Activated naive CD4-positive, alpha-beta T cell treated with Interleukin-2 at 50 U/mL for 16 hours (primary cell): ENCODE data around the gene FLVCR1.

ENCODE experiments used
- DNase-seq: peaks from one replicate; pipeline ENCODE4 v3.0.0-alpha.2; 2020

Gene FLVCR1

DNA sequence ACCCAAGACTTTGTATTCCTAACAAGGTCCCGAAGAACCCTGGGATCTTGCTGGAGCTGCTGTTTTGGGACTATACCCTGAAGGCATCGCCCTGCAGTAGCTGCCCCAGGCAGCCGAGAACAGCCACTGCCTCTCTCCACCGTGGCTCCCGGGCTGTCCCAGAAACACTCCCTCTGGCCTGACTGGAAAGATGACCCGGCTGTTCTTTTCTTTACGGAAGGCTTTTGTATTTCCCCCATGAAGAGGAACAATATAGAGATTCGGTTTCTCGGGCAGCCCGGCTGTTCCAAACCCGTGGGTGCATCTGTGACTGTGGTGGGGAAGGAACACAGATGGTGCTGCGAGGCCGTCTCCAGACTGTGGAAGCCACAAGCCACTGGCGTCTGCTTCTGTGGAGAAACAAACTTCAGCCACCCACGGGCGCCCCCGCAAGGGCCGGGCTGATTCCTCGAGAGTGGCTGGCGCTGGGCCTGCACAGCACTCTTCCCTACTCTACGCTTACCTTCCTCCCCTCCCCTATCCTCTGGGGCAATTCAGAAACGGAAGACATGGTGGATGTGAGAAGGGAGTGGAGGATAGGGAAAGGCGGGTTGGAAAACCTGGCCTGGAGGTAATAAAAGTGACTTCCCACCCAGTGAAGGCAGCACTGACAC is 58.5 kb downstream of the FLVCR1 start:
- no peak for DNase-seq

DNA sequence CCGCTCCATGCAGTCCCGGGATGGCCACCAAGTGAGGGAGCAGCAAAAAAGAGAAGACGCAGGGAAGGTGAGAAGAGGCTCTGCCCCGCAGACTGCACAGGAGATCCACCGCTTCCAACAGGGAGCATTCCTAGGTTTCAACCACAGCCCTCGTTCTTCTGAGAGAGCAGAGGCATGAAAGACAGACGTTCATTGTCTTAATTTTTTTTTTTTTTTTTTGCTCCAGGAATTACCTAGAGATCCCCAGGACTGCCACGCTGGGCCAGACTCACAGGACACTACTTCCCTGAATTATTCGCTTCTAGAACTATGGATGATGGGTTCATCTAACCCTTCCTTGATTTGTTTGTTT is 59.0 kb downstream of the FLVCR1 start:
- DNase-seq, result no peak

- no peak for DNase-seq
Observed at GRCh38 chr1:212917858-212918257, 59.8 kb downstream of the FLVCR1 start.

GRCh38 chr1:212918824-212919223 is 60.7 kb downstream of the FLVCR1 start:
- DNase-seq, result no peak

DNA sequence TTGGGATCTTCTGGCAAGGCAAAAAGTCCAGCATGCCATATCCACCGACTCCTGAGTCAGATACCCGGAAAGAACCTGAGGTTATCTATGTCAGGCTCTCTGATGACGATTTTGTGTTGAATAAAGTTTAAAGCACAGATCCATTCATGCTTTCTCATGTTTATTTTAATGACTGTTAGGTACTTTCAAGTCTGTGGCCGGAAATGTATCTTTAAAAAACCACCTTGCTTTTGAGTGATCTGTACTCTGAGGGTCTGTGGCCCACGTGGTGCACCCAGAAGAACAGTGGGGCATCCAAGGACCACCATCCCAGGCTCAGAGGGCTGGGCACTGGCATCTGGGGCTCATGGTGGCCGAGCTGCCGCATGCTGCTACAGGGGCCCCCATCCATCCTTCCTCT is 62.2 kb downstream of the FLVCR1 start:
- DNase-seq, result no peak

DNA sequence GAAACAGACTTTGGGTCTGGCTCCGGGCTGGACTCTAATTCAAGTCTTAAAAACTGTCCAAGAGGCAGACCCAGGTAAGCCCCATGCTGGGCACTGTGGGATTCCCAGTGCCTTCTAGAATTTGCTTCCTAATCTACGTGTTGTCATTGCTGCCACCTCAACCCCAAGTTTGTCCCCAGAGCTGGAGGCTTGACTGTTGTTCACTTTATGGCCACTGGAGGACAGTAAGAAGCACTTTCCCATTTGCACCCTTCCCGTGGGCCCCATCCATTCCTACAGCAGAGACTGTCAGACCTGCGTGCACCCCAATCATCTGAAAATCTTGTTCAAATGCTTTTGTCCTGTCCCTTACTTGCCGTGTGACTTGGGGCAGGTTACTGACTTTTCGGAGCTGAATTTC is 62.8 kb downstream of the FLVCR1 start:
- no peak for DNase-seq

- no peak for DNase-seq
Observed at GRCh38 chr1:212922016-212922415, 63.9 kb downstream of the FLVCR1 start.

GRCh38 chr1:212926372-212926771 is 68.3 kb downstream of the FLVCR1 start:
- no peak for DNase-seq

- no peak for DNase-seq
Observed at GRCh38 chr1:212928323-212929291, 70.5 kb downstream of the FLVCR1 start.

DNA sequence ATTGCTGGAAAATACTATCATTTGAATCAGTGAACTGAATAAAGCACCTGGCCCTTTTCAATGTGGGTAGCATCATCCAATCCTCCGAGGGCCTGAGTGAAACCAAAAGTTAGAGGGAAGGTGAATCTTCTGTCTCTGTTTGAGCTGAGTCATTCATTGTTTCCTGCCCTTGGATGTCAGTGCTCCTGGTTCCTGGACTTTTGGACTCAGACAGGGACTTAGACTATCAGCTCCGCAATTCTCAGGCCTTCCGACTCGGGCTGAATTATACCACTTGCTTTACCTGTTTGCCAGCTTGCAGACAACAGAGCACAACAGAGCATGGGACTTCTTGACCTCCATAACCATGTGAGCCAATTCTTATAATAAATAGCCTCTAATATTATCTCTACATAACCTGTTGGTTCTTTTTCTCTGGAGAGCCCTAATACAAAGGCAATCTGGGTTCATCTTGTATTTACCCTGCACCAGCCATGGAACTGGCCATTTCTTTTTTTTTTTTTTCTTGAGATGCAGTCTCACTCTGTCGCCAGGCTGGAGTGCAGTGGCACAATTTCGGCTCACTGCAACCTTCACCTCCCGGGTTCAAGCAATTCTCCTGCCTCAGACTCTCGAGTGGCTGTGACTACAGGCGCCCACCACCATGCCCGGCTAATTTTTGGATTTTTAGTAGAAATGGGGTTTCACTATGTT is 73.1 kb downstream of the FLVCR1 start:
- no peak for DNase-seq

GRCh38 chr1:212933815-212934471 is 75.9 kb downstream of the FLVCR1 start:
- DNase-seq, result no peak

- DNase-seq, result no peak
Observed at GRCh38 chr1:212935387-212935981, 77.4 kb downstream of the FLVCR1 start.

- DNase-seq, result no peak
Observed at GRCh38 chr1:212937034-212937433, 79.0 kb downstream of the FLVCR1 start.

DNA sequence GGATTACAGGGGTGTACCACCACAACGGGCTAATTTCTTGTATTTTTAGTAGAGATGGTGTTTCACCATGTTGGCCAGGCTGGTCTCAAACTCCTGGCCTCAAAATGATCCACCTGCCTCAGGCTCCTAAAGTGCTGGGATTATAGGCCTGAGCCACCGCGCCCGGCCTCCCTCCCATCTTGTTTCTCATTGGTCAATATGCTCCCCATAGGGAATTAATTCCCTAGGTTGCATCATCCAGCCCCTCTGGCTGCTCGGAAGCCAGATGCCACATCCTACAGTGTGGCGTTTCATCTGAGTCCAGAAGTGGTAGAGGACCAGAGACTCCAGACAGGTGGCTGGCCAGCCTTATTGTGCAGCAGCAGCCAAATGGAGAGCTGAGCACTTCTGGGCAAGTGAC is 80.8 kb downstream of the FLVCR1 start:
- no peak for DNase-seq

DNA sequence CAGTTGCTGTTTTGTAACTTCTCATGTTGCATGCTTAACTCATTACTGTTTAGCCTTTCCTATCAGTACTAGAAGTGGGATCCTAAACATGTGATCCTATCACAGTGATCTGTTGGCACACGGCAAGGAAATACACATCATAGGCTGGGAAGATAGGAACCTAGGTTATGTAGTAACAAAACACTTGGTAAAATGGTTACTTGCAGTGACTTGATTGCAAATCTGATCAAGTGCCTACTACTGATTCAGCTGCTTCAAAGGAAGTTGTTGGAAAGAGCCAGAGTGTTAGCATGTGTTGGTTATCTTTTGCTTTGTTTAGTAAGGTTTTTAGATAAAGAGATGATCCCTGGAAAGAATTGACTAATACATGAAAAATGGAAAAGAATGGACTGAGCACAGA is 83.4 kb downstream of the FLVCR1 start:
- DNase-seq, result no peak

DNA sequence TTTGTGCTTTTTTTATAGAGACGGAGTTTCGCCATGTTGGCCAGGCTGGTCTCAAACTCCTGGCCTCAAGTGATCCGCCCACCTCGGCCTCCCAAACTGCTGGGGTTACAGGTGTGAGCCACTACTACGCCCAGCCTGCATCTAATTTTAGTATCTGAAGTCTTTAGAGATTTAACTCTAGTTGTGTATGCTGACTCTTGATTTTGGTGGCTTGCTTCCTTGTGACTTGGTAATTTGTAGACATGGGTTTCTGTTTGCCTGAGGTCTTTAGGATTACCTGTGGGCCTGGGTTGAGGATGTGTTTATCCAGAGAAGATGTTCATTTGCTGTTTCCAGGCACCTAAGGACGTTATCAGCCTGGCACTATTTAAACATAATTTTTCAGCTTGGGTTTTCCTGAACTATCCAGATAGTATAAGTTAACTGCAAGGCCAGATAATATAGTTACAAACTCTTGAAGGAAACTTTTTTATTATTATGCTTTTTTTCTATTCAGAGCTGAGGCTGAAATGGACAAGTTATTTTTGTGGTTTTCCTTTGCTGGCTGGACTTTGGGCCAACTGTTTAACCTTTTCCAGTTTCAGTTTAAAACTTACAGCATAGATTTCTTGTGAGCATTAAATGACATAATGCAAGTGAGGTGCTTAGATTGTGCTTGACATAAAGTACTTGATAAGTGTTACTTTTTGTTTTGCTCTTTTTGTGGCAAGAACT is 84.8 kb downstream of the FLVCR1 start:
- DNase-seq, result no peak

DNA sequence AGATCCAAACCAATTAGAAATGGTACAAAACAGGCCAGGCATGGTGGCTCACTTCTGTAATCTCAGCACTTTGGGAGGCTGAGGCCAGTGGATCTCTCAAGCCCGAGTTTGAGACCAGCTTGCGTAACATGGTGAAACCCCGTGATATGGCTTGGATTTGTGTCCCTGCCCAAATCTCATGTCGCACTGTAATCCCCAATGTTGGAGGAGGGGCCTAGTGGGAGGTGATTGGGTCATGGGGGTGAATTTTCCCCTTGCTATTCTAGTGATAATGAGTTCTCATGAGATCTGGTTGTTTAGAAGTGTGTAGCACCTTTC is 85.3 kb downstream of the FLVCR1 start:
- no peak for DNase-seq

DNA sequence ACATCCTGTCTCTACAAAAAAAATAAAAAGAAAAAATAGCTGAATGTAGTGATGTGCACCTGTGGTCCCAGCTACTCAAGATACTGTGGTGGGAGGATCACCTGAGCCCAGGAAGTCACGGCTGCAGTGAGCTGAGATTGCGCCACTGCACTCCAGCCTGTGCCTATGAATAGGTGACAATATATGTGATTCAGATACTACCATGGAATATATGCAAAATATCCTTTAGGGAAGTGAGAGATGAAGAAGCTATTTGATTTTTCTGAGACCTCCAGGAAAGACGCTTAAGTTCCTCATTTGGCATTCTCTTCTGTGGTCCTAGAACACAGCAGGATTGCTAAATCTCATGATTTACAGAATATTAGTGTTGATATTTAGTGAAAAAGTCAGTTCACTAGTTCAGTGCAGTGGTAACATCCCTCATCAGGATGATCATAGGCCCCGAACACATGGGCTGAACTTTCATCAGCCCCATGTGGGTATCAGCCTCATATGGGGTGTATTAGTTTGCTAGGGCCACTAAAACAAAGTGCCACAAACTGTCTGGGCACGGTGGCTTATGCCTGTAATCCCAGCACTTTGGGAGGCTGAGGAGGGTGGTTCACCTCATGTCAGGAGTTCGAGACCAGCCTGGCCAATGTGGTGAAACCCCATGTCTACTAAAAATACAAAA is 86.3 kb downstream of the FLVCR1 start:
- DNase-seq, result no peak

DNA sequence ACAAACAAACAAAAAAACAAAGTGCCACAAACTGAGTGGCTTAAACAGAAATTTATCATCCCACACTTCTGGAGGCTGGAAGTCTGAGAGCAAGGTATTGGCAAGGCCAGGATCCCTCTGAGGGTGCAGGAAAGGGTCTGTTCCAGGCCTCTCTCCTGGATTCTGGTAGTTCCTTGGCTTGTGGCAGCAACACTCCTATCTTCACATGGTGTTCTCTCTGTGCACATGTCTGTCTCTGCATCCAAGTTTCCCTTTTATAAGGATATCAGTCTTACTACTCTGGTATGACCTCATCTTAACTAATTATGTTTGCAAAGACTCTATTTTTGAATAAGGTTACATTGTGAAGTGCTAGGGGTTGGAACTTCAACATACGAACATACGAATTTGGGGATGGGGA is 87.0 kb downstream of the FLVCR1 start:
- no peak for DNase-seq

- DNase-seq, result no peak
Observed at GRCh38 chr1:212945463-212946160, 87.5 kb downstream of the FLVCR1 start.

DNA sequence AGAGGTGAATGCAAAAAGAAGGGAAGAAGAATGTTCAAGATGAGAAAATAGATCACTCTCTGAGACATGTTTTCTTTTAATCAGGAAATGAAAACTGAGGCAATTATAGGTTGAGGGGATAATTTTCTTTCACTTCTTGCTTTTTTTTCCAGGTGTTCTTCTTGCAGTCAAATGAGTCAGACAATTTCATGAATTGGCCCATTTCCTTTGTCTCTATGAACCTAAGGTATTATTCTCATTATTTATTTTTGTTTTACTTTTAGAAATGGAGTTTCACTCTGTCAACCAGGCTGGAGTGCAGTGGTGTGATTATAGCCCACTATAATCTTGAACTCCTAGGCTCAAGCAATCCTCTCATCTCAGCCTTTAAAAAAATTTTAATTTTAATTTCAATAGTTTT is 88.8 kb downstream of the FLVCR1 start:
- DNase-seq, result no peak
